Ramos (cell line): Measurements from ENCODE around the gene PIK3AP1.

Experiments used
- in situ Hi-C: fragments of 300-500 bp; cut with MboI; formaldehyde crosslinking; loops from one replicate; pipeline ENCODE4 v1.14.3; 2022; ENCODE audit warnings: low sequenced_read_pairs; ENCODE audit not compliant: unreplicated experiment

PIK3AP1 gene

GRCh38 chr10:96724621-96725020, 4.3 kb upstream of the PIK3AP1 start:
- in situ Hi-C loops = no loop called here

- in situ Hi-C loops = no loop called here
Measured at GRCh38 chr10:96721207-96721572, 876 bp upstream of the PIK3AP1 start.

DNA sequence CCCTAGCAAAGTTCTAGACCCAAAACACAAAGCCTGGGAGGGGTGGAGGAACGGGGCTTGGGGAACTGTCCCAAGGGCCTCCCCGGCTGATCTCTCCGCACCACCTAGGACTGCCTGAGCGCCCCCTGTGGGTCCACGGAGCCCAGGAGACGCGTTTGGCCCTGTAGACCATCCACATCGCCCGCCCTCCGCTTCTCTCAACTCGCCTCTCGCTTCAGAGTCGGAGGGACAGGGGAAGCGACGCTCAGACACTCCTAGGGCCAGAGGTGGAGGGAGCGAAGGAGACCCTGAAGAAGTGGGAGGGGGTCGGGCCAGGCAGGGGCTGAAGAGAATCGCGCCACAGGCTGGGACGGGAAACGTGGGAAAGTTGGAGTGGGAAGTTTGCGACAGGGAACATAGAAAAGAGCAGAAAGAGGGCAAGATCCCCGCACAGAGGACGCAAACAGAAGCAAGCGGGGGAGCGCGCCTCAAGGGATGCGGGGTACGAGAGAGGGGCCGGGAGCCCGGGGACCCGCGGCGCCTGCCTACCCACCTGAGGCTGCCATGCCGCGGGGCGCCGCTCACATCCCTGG, 378 bp downstream of the PIK3AP1 start:
- in situ Hi-C loops = no loop called here

GRCh38 chr10:96719200-96719599, 1.1 kb downstream of the PIK3AP1 start:
- in situ Hi-C loops = no loop called here

DNA sequence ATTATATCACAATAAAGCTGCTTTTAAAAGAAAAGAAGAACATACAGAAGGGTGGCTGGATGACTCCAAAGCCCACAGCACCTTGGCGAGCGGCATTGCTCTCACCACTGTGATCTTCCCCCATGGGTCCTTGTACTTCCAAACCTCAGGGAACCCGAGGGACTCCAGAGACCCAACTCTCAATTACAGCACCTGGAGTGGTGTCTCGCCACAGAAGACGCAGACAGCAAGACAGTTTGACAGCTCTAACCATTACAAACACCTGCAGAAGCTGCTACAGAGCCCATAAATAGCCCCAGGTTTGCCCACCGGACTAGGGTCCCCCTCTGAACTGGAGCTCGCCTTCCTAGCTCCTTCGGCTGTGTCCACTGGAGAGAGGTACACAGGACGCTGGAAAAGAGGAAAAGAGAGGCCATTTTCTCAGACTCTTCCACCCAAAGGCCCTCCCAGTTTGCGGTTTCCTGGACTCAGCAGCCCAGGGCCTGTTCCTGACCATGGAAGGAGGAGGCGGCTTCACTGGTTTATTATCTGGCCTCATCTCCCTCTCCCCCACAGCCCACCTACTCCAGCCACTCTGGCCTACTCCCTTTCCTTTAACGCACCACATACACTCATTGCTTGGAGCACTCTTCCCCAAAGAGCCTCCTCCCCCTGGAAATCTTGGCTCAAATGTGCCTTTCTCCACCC, 1.9 kb downstream of the PIK3AP1 start:
- in situ Hi-C loops = no loop called here

DNA sequence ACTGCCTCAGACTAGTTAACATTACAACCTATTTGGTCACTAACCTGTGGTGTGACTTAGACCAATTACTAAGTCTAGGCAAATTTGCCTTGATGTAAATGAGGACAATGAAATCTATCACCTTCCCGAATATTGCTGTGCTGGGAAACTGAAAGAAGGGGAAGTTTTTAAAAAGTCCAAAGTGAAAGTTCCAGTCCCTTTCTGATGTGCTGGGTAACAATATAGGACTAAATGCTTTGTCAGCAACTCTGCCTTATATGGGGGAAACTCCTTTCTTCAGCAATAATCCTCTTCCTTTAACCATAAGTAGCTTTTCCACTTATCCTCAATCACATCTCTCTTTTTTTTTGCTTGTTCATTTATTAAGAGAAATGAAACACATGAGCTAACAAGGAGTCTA, 3.9 kb downstream of the PIK3AP1 start:
- in situ Hi-C loops = no loop called here

GRCh38 chr10:96714746-96715255, 5.5 kb downstream of the PIK3AP1 start:
- in situ Hi-C loops = no loop called here

DNA sequence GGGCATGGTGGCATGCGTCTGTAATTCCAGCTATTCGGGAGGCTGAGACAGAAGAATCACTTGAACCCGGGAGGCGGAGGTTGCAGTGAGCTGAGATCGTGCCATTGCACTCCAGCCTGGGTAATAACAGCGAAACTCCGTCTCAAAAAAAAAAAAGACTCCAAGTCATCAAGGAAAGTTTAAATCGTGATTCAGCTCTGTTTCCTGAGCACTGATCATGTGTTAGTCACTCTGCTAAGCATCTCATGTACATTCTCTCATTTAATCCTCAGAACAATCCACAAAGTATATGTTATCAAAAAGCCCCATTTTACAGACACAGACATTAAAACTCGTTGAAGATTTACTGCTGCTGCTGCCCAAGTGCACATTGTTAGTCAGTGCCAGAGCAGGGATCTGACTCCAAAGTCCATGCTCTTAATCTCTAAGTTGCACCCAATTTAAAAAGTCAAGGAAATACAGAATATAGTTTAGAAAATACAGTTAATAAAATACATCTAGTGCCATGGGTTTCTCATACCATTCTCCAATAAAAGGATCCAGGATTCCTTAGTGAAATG, 6.2 kb downstream of the PIK3AP1 start:
- in situ Hi-C loops = no loop called here

DNA sequence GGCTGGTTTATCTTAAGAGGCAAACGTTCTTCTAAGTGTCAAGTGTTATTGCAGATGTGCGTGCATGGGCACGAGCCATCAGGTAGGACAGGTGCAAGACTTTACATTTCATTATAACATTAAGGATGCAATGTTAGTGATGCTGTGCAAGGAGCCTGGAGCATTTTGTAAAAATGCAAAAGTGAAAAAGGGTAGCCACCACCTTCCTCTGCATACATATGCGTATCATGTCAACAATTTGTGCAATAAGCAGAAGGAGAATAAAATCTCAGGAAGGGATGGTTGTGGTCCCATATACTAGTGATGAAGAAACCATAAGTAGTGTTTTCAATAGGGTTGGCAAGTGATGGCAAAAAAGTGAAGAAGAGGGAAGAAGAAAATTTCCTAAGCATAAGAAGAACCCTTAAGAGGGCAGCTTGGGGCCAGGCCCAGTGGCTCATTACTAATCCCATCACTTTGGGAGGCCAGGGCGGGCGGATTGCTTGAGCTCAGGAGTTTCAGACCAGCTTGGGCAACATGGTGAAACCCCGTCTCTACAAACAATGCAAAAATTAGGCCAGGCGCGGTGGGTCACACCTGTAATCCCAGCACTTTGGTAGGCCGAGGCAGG, 7.5 kb downstream of the PIK3AP1 start:
- in situ Hi-C loops = no loop called here

DNA sequence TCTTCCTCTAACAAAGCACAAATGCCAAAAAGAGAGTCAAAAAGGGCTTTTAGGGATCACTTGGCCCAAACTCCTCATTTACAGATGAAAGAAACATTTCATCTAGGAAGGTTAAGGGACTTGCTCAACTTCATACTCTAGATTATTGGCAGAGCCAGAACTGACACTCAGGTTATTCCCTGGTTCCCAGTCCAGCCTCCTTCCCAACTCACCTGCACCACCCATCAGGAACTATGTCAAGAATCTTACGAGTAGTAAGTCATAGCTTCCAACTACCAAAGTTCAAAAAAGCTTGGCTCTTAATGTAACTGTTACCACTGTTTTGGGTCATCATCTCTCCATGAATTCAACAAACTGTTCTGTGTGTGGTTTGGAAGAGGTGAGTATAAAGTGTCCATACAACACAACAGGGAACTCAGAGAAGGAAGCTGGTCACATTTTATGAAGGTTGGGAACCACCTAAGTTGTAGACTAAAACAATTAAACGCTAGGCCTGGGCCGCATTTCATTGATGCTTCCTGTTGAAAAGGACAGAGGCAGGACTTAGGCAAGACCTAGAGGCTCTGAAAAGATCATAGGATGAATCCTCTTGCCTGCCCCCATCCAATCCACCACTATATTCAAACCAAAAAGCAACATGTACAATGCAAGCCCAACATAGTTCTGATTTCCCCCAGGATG, 9.1 kb downstream of the PIK3AP1 start:
- in situ Hi-C loops = no loop called here

GRCh38 chr10:96709525-96709924, 10.8 kb downstream of the PIK3AP1 start:
- in situ Hi-C loops = loop anchor here (5.0 kb wide), 1 partner anchor 62 kb away; no protein-coding TSS in a partner anchor

DNA sequence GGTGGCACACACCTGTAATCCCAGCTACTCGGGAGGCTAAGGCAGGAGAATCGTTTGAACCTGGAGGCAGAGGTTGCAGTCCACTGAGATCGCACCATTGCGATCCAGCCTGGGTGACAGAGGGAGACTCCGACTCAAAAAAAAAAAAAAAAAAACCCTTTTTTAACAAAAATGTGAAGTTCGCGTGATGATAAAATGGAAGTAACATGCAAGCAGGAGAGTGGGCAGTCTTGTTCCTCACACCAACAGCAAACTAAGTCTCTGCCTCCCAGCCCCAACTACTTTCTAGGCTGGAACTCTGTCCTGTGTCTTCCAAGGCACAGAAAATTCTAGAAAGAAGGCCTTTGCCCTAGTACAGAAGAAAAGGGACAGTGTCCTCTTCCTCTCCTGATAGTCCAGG, 11.3 kb downstream of the PIK3AP1 start:
- in situ Hi-C loops = loop anchor here (5.0 kb wide), 1 partner anchor 62 kb away; no protein-coding TSS in a partner anchor

- in situ Hi-C loops = loop anchor here (5.0 kb wide), 1 partner anchor 61 kb away; no protein-coding TSS in a partner anchor
Measured at GRCh38 chr10:96708456-96708855, 11.9 kb downstream of the PIK3AP1 start.

DNA sequence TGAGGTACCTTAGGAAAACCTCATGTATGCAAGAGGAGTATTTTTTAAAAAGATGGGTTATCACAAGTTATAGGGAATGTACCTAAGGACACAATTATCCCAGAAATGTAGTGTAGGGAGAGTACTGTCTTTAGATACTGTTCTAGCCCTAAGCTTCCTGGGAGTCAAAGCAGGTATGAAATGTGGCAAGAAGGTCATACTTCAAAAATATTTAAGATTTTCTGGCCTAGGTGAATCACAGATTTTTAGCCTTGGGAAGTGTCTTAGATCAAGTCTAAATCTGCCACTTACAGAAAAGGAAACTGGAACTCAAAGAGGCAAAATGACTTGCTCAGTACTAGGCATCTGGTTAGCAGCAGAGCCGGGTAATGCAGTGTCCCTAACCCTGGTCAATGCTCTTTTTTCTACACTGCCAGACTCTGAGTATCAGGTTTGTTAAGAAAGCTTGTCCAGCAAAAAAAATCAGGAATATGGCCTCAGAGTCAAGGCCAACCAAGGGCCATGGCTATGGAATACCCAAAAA, 13.9 kb downstream of the PIK3AP1 start:
- in situ Hi-C loops = loop anchor here (5.0 kb wide), 1 partner anchor 59 kb away; no protein-coding TSS in a partner anchor

DNA sequence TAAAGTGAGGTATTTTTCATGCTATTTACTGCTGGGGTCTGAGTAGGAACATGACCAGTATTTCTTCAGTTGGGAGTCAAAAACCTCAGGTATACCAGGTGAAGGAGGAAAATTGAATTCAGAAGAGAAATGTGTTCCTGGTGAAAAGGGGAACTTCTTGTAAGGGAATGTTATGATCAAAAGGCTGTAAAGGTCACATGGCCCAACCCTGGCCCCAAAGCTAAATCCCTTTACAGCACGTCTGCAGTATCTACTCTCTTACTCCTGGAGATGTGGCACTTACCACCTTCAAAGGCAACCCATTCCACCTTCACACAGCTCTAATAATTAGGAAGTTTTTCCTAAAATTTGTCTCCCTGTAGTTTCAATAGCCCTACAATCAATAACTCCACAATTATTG, 15.2 kb downstream of the PIK3AP1 start:
- in situ Hi-C loops = loop anchor here (5.0 kb wide), 1 partner anchor 58 kb away; no protein-coding TSS in a partner anchor

- in situ Hi-C loops = no loop called here
Measured at GRCh38 chr10:96704563-96704962, 15.8 kb downstream of the PIK3AP1 start.

DNA sequence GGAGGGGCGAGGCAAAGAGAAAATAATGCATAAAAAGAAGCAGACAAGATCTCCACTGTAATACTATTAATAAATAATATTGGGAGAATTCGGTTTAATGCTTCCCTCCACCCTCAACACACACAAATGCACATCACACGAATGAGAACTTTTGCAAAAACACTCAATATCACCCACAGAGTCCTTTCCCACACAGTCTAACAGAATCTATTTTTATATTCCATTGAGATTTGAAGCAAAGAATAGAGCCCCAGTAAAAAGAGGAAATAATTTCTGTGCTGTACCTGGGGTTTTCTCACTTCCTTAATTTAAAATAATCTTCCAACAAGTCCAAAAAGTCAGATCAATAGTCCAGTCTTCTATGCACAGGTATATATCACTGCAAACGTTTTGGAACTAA, 17.0 kb downstream of the PIK3AP1 start:
- in situ Hi-C loops = no loop called here

DNA sequence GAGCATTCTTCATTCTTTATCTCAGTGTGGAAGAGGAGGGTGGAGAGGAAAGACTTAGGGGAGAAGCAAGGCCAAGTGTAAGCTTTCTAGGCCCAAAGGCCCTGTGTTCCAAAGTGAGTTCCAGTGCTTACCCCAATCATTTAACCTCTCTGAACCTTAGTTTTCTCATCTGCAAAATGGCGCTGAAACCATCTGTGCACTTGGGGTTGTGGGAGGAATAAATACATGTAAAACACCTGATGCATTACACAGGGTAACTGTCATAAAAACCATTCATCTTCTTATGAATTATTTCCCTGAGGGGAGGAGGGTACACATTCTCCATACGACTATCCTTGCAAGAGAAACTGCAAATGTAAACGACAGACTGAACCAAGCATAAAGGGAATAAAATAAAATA, 19.0 kb downstream of the PIK3AP1 start:
- in situ Hi-C loops = no loop called here

- in situ Hi-C loops = no loop called here
Measured at GRCh38 chr10:96700374-96701099, 19.8 kb downstream of the PIK3AP1 start.

- in situ Hi-C loops = no loop called here
Measured at GRCh38 chr10:96699613-96700012, 20.7 kb downstream of the PIK3AP1 start.
